GM18508 (cell line): Measurements from ENCODE around the gene ATIC.
A peak's percentile ranks its signal among the peaks of the same experiment; 100 is the strongest.

Experiments used
- ATAC-seq: cut with Tn5 transposase; IDR thresholded peaks from one replicate; pipeline ENCODE4 v1.9.1; 2021; ENCODE audit warnings: moderate number of reproducible peaks; ENCODE audit not compliant: insufficient read depth, unreplicated experiment

ATIC gene

GRCh38 chr2:215313255-215313613 is 1.4 kb downstream of the ATIC start:
- no peak for ATAC-seq

- ATAC-seq: no peak
Observed at GRCh38 chr2:215314896-215315295, 3.0 kb downstream of the ATIC start.

GRCh38 chr2:215315301-215315700 is 3.4 kb downstream of the ATIC start:
- no peak for ATAC-seq

- ATAC-seq: no peak
Observed at GRCh38 chr2:215316336-215316735, 4.5 kb downstream of the ATIC start.

- ATAC-seq: no peak
Observed at GRCh38 chr2:215319500-215319899, 7.6 kb downstream of the ATIC start.

- no peak for ATAC-seq
Observed at GRCh38 chr2:215320102-215320501, 8.2 kb downstream of the ATIC start.

GRCh38 chr2:215320679-215321078 is 8.8 kb downstream of the ATIC start:
- ATAC-seq: no peak

GRCh38 chr2:215324811-215325210 is 13.0 kb downstream of the ATIC start:
- no peak for ATAC-seq

- no peak for ATAC-seq
Observed at GRCh38 chr2:215328066-215328465, 16.2 kb downstream of the ATIC start.

- ATAC-seq: peak; percentile 81
Observed at GRCh38 chr2:215332872-215333595, 21.2 kb downstream of the ATIC start.

GRCh38 chr2:215338883-215339679 is 27.2 kb downstream of the ATIC start:
- ATAC-seq: no peak

GRCh38 chr2:215347878-215348277 is 36.0 kb downstream of the ATIC start:
- ATAC-seq: no peak

- no peak for ATAC-seq
Observed at GRCh38 chr2:215352602-215353001, 40.7 kb downstream of the ATIC start.

GRCh38 chr2:215354771-215355695 is 43.2 kb downstream of the ATIC start:
- no peak for ATAC-seq

- no peak for ATAC-seq
Observed at GRCh38 chr2:215355801-215356200, 43.9 kb downstream of the ATIC start.

- no peak for ATAC-seq
Observed at GRCh38 chr2:215356334-215356947, 44.6 kb downstream of the ATIC start.

- ATAC-seq: no peak
Observed at GRCh38 chr2:215356948-215357461, 45.1 kb downstream of the ATIC start.

GRCh38 chr2:215357660-215358059 is 45.8 kb downstream of the ATIC start:
- no peak for ATAC-seq

- no peak for ATAC-seq
Observed at GRCh38 chr2:215358312-215358845, 46.5 kb downstream of the ATIC start.
